ENCODE results near the gene PIGQ. TPM values are rescaled to one million over a fixed set of nuclear protein-coding genes. Genes with fewer than 3 reads are reported as not detected.

Gene PIGQ
- total RNA-seq, 1 donor from 2014 or later: 68.9 TPM

GRCh38 chr16:544517-544916, 25.3 kb upstream of the PIGQ start:
- Histone ChIP-seq H3K27me3 (ENCODE audit: low read depth) (no peaks in the 10 kb centered on the region), H3K9me3 (no peaks in the 10 kb centered on the region), H3K27ac (no peak overlapping the region), H3K4me3 (no peak overlapping the region), H3K36me3 (peaks cover 21% of the 10 kb centered on the region), H3K4me1 (no peaks in the 10 kb centered on the region)
- intact Hi-C loops (cut with DNase I): no loop called here
- ATAC-seq (no peak), DNase-seq (no peak)
- TF ChIP-seq CTCF (IDR thresholded peaks at IDR 0.05): no peak

- intact Hi-C loops (cut with DNase I): no loop called here
- no peak for TF ChIP-seq CTCF (IDR thresholded peaks at IDR 0.05)
- Histone ChIP-seq H3K36me3 (peaks cover 40% of the 10 kb centered on the region), H3K4me3 (no peak overlapping the region), H3K27ac (no peak overlapping the region), H3K9me3 (no peaks in the 10 kb centered on the region), H3K4me1 (no peaks in the 10 kb centered on the region), H3K27me3 (ENCODE audit: low read depth) (no peaks in the 10 kb centered on the region)
- DNase-seq (peak; percentile 78), ATAC-seq (peak; percentile 66 to 72)
These were observed 22.6 kb upstream of the PIGQ start for GRCh38 chr16:546909-547770.

GRCh38 chr16:548586-548985, 21.2 kb upstream of the PIGQ start:
- Histone ChIP-seq H3K27me3 (ENCODE audit: low read depth) (no peaks in the 10 kb centered on the region), H3K4me3 (no peak overlapping the region), H3K9me3 (no peaks in the 10 kb centered on the region), H3K27ac (no peak overlapping the region), H3K4me1 (no peaks in the 10 kb centered on the region), H3K36me3 (peaks cover 51% of the 10 kb centered on the region)
- ATAC-seq (no peak), DNase-seq (no peak)
- TF ChIP-seq CTCF (IDR thresholded peaks at IDR 0.05): no peak
- intact Hi-C loops (cut with DNase I): no loop called here

GRCh38 chr16:549544-550263, 20.1 kb upstream of the PIGQ start:
- no peak for ATAC-seq
- Histone ChIP-seq H3K27me3 (ENCODE audit: low read depth) (no peaks in the 10 kb centered on the region), H3K4me3 (no peak overlapping the region), H3K9me3 (no peaks in the 10 kb centered on the region), H3K27ac (no peak overlapping the region), H3K36me3 (peaks cover 53% of the 10 kb centered on the region), H3K4me1 (no peaks in the 10 kb centered on the region)
- no peak for DNase-seq
- intact Hi-C loops (cut with DNase I): no loop called here
- no peak for TF ChIP-seq CTCF (IDR thresholded peaks at IDR 0.05)

- Histone ChIP-seq H3K4me3 (no peak overlapping the region), H3K36me3 (peaks cover 53% of the 10 kb centered on the region), H3K27ac (no peak overlapping the region), H3K9me3 (no peaks in the 10 kb centered on the region), H3K27me3 (ENCODE audit: low read depth) (no peaks in the 10 kb centered on the region), H3K4me1 (no peaks in the 10 kb centered on the region)
- ATAC-seq: no peak
- DNase-seq: no peak
- intact Hi-C loops (cut with DNase I): no loop called here
- TF ChIP-seq CTCF (IDR thresholded peaks at IDR 0.05): no peak
These were observed 18.6 kb upstream of the PIGQ start for GRCh38 chr16:551210-551609.

Data from lower lobe of right lung (tissue), 2 donors.